ENCODE data around the gene ZNF860.

Gene ZNF860

GRCh38 chr3:31981206-31982181 lies at the start of gene ZNF860, which contains the start of gene OSBPL10:
ZNF860 (plus strand) TSS chr3:31981750; CDS start chr3:31989080, 7,330 bp downstream.
OSBPL10 (minus strand) TSS chr3:31981262; CDS start chr3:31981179, 83 bp downstream.
- FAIRE-seq (no peak), DNase-seq (ENCODE audit: low spot score) (peak; percentile 88)

DNA sequence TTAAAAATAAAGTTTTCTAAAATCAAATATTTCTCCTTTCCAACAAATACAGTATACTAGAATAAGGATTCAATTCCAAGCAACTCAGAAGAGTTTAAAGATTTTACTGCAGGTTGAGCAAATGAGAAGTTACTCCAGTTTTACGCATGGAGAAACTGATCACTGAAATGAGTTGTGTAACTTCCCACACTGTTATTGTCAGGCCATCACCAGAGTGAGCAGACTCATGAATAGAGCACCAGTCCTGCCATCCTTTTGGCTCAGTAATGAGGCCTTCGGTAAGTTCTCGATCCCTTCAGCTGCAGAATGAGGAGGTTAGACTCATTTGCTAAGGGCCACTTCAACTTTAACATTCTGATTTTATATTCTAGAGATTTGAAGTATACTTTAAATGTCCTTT lies 48.6 kb upstream of the ZNF860 start:
- FAIRE-seq (no peak), DNase-seq (ENCODE audit: low spot score) (no peak)

- FAIRE-seq (no peak), DNase-seq (ENCODE audit: low spot score) (no peak)
Observed at GRCh38 chr3:31934018-31934417, 47.5 kb upstream of the ZNF860 start.

- DNase-seq (ENCODE audit: low spot score) (no peak), FAIRE-seq (no peak)
Observed at GRCh38 chr3:31934866-31935265, 46.7 kb upstream of the ZNF860 start.

DNA sequence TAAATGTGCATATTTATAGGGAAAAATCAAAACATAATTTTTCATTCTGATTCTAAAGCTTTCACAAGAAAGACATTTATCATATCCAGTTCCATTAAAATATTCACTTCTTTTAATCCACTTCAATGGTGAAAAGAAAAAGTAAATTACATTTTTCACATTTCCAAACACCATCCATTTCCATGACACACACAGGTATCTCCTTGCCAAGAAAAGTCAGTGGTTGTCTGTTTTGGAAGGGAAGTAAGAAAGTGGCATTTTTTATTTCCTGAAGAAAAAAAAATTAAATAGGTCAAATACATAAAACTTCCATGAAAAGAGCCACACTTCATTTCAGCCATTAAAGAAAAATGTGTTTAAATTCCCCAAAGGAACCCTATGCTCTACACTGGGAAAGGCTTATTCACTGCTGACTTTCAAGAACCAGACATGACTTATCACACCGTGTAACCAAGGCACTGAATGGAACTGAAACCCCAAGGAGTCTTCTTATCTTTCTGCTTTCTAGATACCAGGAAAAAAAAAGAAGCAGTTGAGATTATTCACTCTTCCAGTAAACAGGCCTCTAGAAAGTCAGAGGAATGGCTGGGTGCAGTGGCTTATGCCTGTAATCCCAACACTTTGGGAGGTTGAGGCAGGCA lies 45.0 kb upstream of the ZNF860 start:
- DNase-seq (ENCODE audit: low spot score) = no peak
- peak; percentile 45 for FAIRE-seq

- no peak for DNase-seq (ENCODE audit: low spot score)
- FAIRE-seq = no peak
Observed at GRCh38 chr3:31937225-31937624, 44.3 kb upstream of the ZNF860 start.

- DNase-seq (ENCODE audit: low spot score) (no peak), FAIRE-seq (no peak)
Observed at GRCh38 chr3:31942446-31942845, 39.1 kb upstream of the ZNF860 start.

DNA sequence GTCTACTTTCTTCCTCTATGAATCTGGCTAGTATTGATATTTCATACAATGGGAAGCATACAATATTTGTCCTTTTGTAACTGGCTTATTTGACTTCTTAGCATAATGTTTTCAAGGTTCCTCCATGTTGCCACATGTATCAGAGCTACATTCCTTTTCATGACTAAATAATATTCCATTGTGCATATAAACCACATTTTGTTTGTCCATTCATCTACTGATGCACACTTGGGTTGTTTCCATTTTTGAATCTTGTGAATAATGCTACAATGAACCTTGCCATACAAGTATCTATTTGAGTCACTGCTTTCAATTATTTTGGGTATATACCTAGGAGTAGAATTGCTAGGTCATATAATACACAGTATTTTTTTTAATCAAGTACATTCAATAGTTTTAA lies 38.5 kb upstream of the ZNF860 start:
- FAIRE-seq (no peak), DNase-seq (ENCODE audit: low spot score) (no peak)

DNA sequence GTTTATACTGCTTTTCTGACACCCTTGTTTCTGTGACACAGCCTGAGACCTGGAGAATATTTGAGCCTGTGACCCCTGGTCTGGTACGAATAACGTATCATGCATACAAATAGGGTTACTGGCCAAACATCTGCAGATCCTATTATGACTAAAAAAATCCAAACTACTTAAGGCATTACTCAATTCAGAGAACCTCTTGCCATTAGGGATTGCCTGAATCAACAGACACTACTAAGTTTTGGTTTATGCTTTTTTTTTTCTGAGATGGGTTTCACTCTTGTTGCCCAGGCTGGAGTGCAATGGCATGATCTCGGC lies 35.9 kb upstream of the ZNF860 start:
- no peak for FAIRE-seq

GRCh38 chr3:31946484-31947081 lies 35.0 kb upstream of the ZNF860 start:
- FAIRE-seq (no peak), DNase-seq (ENCODE audit: low spot score) (no peak)

More for the DNA sequence above, 35.9 kb upstream of the ZNF860 start:
- DNase-seq (ENCODE audit: low spot score) = no peak

DNA sequence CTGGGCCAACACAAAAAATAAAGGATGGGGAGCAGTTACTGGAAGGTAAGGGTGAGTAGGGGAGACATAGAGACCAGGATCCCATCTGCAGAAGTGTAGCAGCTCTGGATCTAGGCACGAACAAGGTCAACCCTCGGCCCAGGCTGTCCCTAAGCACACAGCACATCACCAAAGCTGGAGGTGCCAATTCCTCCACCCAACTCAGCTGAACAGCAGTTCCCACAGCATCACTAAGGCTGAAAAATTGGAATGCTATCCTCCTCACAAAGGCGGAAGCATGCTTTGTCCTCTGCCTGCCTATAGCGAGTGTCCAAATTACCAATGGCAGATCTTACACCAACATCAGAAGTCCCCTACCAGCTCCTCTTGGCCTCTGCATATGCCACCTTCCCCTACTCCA lies 34.4 kb upstream of the ZNF860 start:
- FAIRE-seq (no peak), DNase-seq (ENCODE audit: low spot score) (no peak)

- FAIRE-seq = no peak
- no peak for DNase-seq (ENCODE audit: low spot score)
Observed at GRCh38 chr3:31947671-31948091, 33.9 kb upstream of the ZNF860 start.

GRCh38 chr3:31948280-31948679 lies 33.3 kb upstream of the ZNF860 start:
- DNase-seq (ENCODE audit: low spot score) = no peak
- FAIRE-seq = no peak

GRCh38 chr3:31952205-31952604 lies 29.3 kb upstream of the ZNF860 start:
- DNase-seq (ENCODE audit: low spot score) = no peak
- FAIRE-seq = no peak

- FAIRE-seq = no peak
- no peak for DNase-seq (ENCODE audit: low spot score)
Observed at GRCh38 chr3:31953091-31953490, 28.5 kb upstream of the ZNF860 start.

DNA sequence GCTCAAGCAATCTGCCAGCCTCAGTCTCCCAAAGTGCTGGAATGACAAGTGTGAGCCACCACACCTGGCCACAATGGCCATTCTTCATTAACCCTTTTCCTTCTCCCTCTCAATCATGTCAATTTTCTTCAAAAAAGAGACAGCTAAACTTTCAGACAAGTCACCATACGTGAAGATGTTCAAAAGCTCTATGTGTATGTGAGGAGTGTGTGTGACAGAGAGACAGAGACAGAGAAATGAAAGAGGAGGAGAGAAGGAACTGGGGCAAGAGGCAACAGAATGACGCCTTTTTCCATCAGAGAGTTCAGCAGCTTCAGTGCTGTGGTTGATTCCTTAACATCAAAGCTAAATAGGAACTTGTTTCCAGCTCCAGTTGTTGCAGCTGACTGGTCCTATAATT lies 27.9 kb upstream of the ZNF860 start:
- DNase-seq (ENCODE audit: low spot score) (no peak), FAIRE-seq (no peak)

GRCh38 chr3:31955581-31955980 lies 26.0 kb upstream of the ZNF860 start:
- DNase-seq (ENCODE audit: low spot score) = no peak
- FAIRE-seq = no peak

GRCh38 chr3:31957106-31957505 lies 24.4 kb upstream of the ZNF860 start:
- no peak for DNase-seq (ENCODE audit: low spot score)
- FAIRE-seq = no peak

DNA sequence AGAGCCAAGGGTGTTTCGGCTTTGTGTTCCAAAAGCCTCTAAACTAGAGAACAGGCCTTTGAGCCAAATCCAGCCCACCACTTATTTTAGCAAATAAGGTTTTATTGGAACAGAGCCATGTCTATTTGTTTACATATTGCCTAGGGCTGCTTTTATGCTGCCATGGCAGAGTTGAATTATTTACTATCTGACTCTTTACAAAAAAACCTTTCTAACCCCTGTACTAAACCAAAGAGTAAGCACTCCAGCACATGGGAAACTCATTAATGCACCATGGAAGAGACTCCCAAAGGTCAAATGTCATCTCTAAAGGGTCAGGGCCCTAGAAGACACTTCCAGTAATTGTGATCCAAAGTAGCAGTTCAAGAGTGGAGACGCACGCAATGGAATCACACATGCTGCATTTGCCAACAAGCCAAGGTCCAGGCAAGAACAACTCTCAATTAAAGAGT lies 22.8 kb upstream of the ZNF860 start:
- FAIRE-seq = no peak
- no peak for DNase-seq (ENCODE audit: low spot score)

GRCh38 chr3:31959251-31959650 lies 22.3 kb upstream of the ZNF860 start:
- DNase-seq (ENCODE audit: low spot score) (no peak), FAIRE-seq (no peak)

- FAIRE-seq (no peak), DNase-seq (ENCODE audit: low spot score) (no peak)
Observed at GRCh38 chr3:31959951-31960792, 21.4 kb upstream of the ZNF860 start.

Measured in RCC 7860 (cell line).